ENCODE data around the gene OSBP2.

OSBP2 gene

DNA sequence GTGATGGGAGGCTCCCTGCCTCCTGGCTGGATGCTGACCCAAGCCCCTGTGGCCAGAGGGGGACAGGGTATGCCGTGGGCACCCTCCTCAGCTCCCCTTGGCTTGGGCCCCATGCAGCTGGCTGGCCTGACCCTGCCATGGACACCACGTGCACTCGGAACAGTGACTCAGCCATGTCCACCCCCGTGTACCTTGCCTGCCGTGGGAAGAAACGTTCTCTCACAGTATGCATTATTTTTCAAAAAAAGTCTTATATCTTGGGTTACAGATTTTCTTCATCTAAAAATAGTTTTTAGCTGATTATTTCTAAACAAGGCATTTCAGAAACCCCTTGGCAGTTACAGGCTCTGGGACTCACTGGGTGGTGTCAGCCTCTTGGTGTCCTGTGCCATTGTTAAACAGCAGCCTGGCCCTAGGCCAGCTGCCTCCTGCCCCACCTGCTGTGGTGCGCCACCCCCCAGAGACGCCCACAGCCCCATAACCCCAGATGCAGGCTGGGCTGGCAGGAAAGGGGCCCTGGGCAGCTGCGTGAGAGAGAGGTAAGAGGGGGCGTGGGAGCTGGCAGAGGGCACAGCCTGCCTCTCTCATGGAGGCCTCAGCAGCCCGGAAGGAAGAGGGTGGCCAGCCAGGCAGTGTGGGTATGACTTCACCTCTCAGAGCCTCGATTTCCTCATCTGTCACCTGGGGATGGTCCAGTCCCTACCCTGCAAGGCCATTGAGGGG is 174.2 kb downstream of the OSBP2 start:
- no peak for DNase-seq (ENCODE audit: low spot score)

DNA sequence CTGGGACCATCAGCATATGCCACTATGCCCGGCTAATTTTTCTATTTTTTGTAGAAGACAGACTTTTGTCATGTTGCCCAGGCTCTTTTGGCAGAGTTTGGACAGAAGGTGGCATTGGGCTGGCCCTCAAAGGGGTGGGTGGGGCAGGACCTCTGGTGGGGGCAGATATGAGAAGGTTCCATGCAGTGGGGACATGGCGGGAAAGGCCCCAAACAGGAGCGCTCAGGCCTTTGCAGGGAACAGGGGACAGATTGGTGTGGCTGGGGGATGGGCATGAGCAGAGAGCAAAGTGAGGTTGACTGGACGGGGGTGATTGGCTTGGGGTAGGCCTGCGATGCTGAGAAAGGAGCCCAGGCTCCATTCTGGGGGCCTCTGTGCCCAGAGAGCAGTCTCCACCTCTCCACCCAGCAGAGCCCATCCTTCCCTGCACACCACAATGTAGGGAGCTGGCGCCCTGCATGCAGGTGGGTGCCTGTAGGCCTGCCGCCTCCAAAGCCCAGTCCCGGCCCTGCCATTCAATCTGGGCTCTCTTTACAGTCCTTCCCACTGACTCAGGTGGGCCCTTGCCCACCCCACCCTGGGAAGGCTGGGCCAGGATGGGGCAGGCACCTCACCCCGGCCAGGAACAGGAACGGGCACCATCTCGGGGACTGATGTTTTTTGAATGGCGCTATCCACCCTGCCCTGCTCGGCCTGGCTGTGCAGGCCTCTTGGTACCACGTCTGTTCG is 175.2 kb downstream of the OSBP2 start:
- no peak for DNase-seq (ENCODE audit: low spot score)

GRCh38 chr22:30870451-30871345 is 176.0 kb downstream of the OSBP2 start:
- DNase-seq (ENCODE audit: low spot score), result no peak

DNA sequence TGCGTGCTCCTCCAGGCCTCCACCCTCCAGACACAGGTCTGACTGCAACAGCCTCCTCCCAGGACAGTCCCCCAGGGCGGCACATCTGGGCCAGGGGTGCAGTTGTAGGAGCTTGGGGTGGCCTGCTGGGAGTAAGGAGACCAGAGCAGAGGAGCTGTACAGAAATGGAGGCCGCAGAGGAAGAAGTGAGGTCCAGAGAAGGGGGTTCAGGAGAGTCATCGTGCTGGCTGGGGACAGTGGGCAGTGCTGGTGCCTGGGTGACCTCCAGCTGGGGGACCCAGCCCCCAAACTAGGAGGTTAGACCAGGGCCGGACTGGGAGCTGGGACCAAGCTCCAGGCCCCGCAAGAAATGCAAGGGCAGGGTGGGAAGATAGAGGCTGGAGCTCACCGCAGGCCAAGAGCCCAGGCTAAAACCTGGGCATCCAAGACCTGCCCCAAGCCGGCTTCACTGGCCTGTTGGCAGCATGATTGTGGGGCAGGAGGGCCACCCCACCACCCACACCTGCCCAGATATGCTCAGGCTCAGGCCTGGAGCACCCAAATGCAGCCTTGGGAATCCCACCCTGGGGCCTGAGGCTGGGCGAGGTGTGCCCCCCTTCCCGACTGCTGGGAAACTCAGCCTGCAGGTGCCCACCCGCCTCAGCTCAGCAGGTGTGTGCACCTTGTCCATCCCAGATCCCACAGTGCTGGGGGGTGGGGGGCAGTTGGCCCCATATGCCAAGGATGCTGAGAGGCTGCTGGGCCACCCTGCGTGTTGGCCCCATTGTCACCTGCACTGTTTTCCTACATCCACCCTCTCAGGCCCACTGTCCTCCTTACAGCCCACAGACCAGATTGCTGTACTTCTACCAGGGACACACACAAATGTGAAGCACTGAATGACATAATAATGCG is 177.0 kb downstream of the OSBP2 start:
- DNase-seq (ENCODE audit: low spot score), result no peak

DNA sequence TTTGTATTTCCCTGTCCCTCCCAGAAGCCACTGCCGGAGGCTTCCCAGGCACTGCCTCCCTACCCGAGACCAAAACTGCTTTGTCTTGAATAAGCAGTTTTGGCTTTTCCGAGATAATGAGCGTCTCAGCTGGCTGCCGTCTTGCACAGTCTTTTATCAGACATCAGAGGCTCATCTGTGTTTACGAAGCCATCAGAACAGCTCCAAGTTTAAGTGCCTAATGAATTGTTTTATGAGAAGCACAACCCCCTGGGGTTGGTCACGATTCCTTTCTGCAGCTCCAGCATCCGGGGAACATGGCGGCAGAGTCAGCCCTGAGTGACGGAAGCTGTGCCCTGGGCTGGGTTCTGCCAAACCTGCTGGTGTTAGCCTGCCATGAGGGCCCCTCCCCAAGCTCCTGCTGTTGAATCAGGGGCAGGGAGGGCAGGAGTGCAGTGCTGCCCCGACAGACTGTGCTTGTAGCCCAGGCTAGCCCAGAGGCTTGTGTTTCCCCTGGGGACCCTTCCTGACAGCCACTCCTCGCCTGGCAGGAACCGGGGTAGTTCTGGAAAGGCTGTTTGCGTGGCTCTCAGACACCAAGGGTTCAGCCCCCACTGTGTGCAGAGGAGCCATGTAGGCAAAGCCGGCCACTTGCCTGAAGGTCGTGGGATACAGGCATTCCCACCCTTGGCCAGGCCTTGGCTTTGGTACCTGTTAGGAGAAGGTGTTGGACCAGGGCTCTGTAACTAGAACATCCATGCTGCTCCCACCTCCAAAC is 177.8 kb downstream of the OSBP2 start:
- DNase-seq (ENCODE audit: low spot score), result no peak

GRCh38 chr22:30873086-30873650 is 178.5 kb downstream of the OSBP2 start:
- no peak for DNase-seq (ENCODE audit: low spot score)

- no peak for DNase-seq (ENCODE audit: low spot score)
Observed at GRCh38 chr22:30873661-30874060, 179.0 kb downstream of the OSBP2 start.

- no peak for DNase-seq (ENCODE audit: low spot score)
Observed at GRCh38 chr22:30874431-30875370, 180.0 kb downstream of the OSBP2 start.

- DNase-seq (ENCODE audit: low spot score), result no peak
Observed at GRCh38 chr22:30875481-30876215, 181.0 kb downstream of the OSBP2 start.

GRCh38 chr22:30876221-30876751 is 181.6 kb downstream of the OSBP2 start:
- DNase-seq (ENCODE audit: low spot score), result no peak

DNA sequence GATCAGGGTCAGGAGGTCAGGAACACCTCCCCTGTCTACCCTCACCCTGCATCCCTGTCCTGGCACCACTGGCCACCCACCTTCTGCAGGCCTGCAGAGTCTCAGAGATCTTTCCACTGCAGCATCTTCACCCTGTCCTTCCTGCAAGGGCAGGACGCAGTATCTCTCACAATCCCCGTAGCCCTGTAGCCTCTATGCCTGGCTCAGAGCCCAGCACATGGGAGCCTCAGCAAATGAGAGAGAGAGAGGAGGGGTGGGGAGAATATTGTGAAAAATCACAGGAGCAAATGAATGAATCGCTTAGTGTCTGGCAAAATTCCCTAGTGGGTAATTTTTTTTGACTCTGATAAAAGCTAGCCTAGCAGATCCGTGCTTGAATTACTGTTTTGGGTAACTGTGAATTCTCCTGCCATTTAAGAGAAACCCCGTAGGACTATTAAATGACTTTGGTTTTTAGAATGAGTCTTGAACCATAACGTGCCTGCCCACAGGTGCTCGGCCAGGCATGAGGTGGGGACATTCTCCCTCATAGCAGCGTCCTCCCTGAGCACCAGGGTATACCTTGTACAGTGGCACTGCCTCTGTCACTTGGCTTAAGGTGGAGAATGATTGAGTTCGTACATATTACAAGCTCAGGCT is 182.4 kb downstream of the OSBP2 start:
- no peak for DNase-seq (ENCODE audit: low spot score)

GRCh38 chr22:30877662-30878515 is 183.2 kb downstream of the OSBP2 start:
- DNase-seq (ENCODE audit: low spot score), result no peak

- DNase-seq (ENCODE audit: low spot score), result no peak
Observed at GRCh38 chr22:30878516-30879414, 184.1 kb downstream of the OSBP2 start.

GRCh38 chr22:30879415-30879797 is 184.7 kb downstream of the OSBP2 start:
- no peak for DNase-seq (ENCODE audit: low spot score)

DNA sequence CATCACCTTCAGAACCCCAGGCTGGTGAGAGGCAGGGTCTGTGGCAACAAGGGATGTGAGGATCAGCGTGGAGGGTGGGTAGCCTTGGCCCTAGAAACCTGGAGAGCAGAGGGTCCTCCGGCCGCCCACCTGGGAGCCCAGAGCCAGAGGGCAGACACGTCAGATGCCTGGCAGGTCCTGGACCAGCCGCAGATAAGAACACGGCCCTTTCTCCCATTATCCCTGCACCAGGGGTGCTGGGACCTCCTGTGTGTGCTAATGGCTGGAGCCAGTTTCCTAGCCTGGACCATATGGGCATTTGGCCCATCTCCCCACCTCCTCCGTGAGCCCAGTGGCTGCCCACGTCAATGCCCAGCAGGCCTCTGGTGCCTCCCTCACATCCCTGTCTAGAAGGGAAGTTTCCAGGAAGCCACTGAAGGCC is 185.5 kb downstream of the OSBP2 start:
- no peak for DNase-seq (ENCODE audit: low spot score)

DNA sequence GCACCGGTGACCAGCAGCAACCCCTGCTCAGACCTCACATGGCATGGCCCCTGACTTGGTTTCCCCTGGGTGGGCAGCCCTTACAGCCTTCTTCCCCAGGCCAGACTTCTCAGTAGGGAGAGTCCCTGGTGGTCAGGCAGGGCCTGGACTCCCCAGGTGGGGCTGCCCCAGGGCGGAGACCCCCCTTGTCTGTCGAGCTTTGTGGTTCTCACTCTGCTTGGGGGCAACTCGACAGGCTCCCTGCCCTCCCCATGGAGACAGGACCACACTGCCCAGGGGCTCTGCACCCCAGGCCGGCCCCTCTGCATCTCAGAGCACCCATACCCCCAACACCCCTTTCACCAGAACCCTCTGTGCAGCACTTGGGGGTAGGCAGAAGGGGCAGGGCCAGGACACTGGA is 186.2 kb downstream of the OSBP2 start:
- no peak for DNase-seq (ENCODE audit: low spot score)

Data from germinal center (tissue), 1 donor.